HCT116 (cell line): ENCODE data around the gene OPN5.

Source experiments
- ATF3 ChIP-seq: IDR thresholded peaks from 2 replicates; pipeline ENCODE4 v1.6.1; 2012
- CTCF ChIP-seq, 3 experiments: fragments of 200-600 bp in 1 of 3; sonication (generic) in 1 of 3; IDR thresholded peaks in 2 of 3; conservative IDR thresholded peaks in 1 of 3; 2 replicates each; pipeline ENCODE4 v1.5.1; 2012 to 2017; ENCODE audit warnings: low read depth in 2 of 3, low read length in 2 of 3, antibody characterized with exemption in 1 of 3, borderline replicate concordance in 1 of 3, control low read depth in 1 of 3, mild to moderate bottlenecking in 1 of 3, mixed read lengths in 1 of 3, mixed run types in 1 of 3, moderate library complexity in 1 of 3; ENCODE audit not compliant: insufficient read depth in 1 of 3
- JUND ChIP-seq: IDR thresholded peaks from 2 replicates; pipeline ENCODE4 v1.6.1; 2012
- ZNF274 ChIP-seq: fragments of 200-500 bp; sonication (Bioruptor generic); IDR thresholded peaks from 2 replicates; pipeline ENCODE4 v1.6.1; 2014; ENCODE audit warnings: mild to moderate bottlenecking, low read depth, low read length, inconsistent platforms

- no peak for TF ChIP-seq JUND
- no peak for TF ChIP-seq ATF3
- TF ChIP-seq ZNF274, result no peak
- peak in 2 of 3 experiments; percentile 33 to 42; a peak in 3 of 6 replicates for TF ChIP-seq CTCF (IDR thresholded peaks at IDR 0.05 in 2 of 3, conservative IDR thresholded peaks at IDR 0.05 in 1 of 3; ENCODE audit: borderline replicate concordance in 1 of 3, insufficient read depth in 1 of 3, low read depth in 2 of 3, low read length in 2 of 3)
Observed at GRCh38 chr6:47810885-47811284, 29.1 kb downstream of the OPN5 start.
